Lung (tissue), 16 donors: ENCODE measurements around the gene GSTK1. TPM values are rescaled to one million over a fixed set of nuclear protein-coding genes. Genes with fewer than 3 reads are reported as not detected.
"Not testable (repeated sequence)": the region's sequence is repeated elsewhere in the genome, so short reads cannot be mapped to it uniquely, and the experiment has no call there.

Experiments
- ATAC-seq: fragments of 200-7000 bp; cut with Tn5 transposase; one replicate; pipeline ENCODE4 v1.9.1; 2020; ENCODE audit warnings: moderate number of reproducible peaks; ENCODE audit not compliant: insufficient read depth, low FRiP score
- DNase-seq, 3 donors: peaks; one replicate each; pipeline ENCODE4 v3.0.0-alpha.2; 2013 to 2017
- H3K27ac ChIP-seq, 2 donors: one replicate each; pipeline ENCODE4 v1.5.1; 2013; ENCODE audit warnings: mild to moderate bottlenecking in 2 of 2, moderate library complexity in 2 of 2, control low read depth in 1 of 2, inconsistent platforms in 1 of 2, low read depth in 1 of 2, low read length in 1 of 2
- H3K27me3 ChIP-seq, 3 donors: one replicate each; pipeline ENCODE4 v1.5.1; 2013; ENCODE audit warnings: low read length in 2 of 3; ENCODE audit not compliant: control insufficient read depth in 3 of 3, insufficient read depth in 3 of 3
- H3K36me3 ChIP-seq, 4 donors: one replicate each; pipeline ENCODE4 v1.5.1; 2013; ENCODE audit warnings: low read length in 4 of 4, mild to moderate bottlenecking in 1 of 4, moderate library complexity in 1 of 4; ENCODE audit not compliant: control insufficient read depth in 4 of 4, insufficient read depth in 4 of 4
- H3K4me1 ChIP-seq, 5 donors: one replicate each; pipeline ENCODE4 v1.5.1; 2013; ENCODE audit warnings: low read length in 5 of 5, mild to moderate bottlenecking in 2 of 5, moderate library complexity in 1 of 5; ENCODE audit not compliant: control insufficient read depth in 5 of 5, insufficient read depth in 5 of 5
- H3K4me3 ChIP-seq: one replicate; pipeline ENCODE4 v1.5.1; 2013; ENCODE audit warnings: mild to moderate bottlenecking, control low read depth, moderate library complexity
- H3K9ac ChIP-seq, 2 donors: one replicate each; pipeline ENCODE4 v1.5.1; 2013; ENCODE audit warnings: low read length in 2 of 2, control low read depth in 1 of 2; ENCODE audit not compliant: insufficient read depth in 1 of 2
- H3K9me3 ChIP-seq, 4 donors: one replicate each; pipeline ENCODE4 v1.5.1; 2013; ENCODE audit warnings: low read length in 3 of 4, mild to moderate bottlenecking in 1 of 4, moderate library complexity in 1 of 4; ENCODE audit not compliant: control insufficient read depth in 4 of 4, insufficient read depth in 3 of 4
- WGBS, 2 donors: extraction: QIAGEN DNeasy Blood & Tissue Kit; methylation state at CpG; one replicate each; pipeline ENCODE4 v1.1.7; 2013; 5-methylcytosine and 5-hydroxymethylcytosine counted together
- long read RNA-seq, 5 donors: transcript quantifications; one replicate each; lab custom pipeline, GENCODE V29; 2026
- polyA plus RNA-seq, 2 donors: library from polyadenylated mRNA; stranded (reverse); fragments of 200-250 nt; gene quantifications; one replicate each; pipeline ENCODE4 v1.2.1, GENCODE V29; 2013
- total RNA-seq, 2 donors: library from RNA; depleted of rRNA in 1 of 2; stranded (reverse); fragments of >200 nt in 1 of 2; gene quantifications; one replicate each; pipeline ENCODE4 v1.2.1, GENCODE V29; 2014 to 2021
- TF ChIP-seq, protein P1 (sequence below): IDR thresholded peaks from 2 replicates; pipeline ENCODE4 v1.5.1; 2012; ENCODE audit warnings: mild to moderate bottlenecking; ENCODE audit errors: control extremely low read depth, extremely low read depth
- donor health status: control.
- donor health status: control.
- donor health status: Bipolar disorder and iron deficiency.
- donor health status: healthy.
- donor health status: DM: yes; HTN: yes; CAD: no.

The GSTK1 gene
- total RNA-seq (100 to 1,000 TPM; 110 to 130 TPM), polyA plus RNA-seq (100 to 1,000 TPM; 119 TPM)
- long read RNA-seq, donor 1, transcript GSTK1-207 (7 exons, 1,185 nt), result minor isoform, 8 of 71 reads
- long read RNA-seq, donor 1, transcript GSTK1-201 (8 exons, 1,044 nt), result major isoform, 45 of 71 reads
- long read RNA-seq, donor 1, partial matches to known transcripts, result 16 of 71 reads
- long read RNA-seq, donor 1, other reads (novel, unspliced or antisense), result 0 of 71 reads
- long read RNA-seq, donor 2, transcript GSTK1-201 (8 exons, 1,044 nt), result major isoform, 12 of 40 reads
- long read RNA-seq, donor 2, partial matches to known transcripts, result 24 of 40 reads
- long read RNA-seq, donor 2, other reads (novel, unspliced or antisense), result 0 of 40 reads
- long read RNA-seq, donor 3, transcript GSTK1-201 (8 exons, 1,044 nt), result major isoform, 18 of 56 reads
- long read RNA-seq, donor 3, partial matches to known transcripts, result 32 of 56 reads
- long read RNA-seq, donor 3, other reads (novel, unspliced or antisense), result 0 of 56 reads
- long read RNA-seq, donor 4, transcript GSTK1-201 (8 exons, 1,044 nt), result major isoform, 10 of 52 reads
- long read RNA-seq, donor 4, transcript GSTK1-207 (7 exons, 1,185 nt), result minor isoform, 5 of 52 reads
- long read RNA-seq, donor 4, partial matches to known transcripts, result 37 of 52 reads
- long read RNA-seq, donor 4, other reads (novel, unspliced or antisense), result 0 of 52 reads
- long read RNA-seq, donor 5, transcript GSTK1-201 (8 exons, 1,044 nt), result major isoform, 40 of 54 reads
- long read RNA-seq, donor 5, transcript GSTK1-207 (7 exons, 1,185 nt), result minor isoform, 7 of 54 reads
- long read RNA-seq, donor 5, partial matches to known transcripts, result 0 of 54 reads
- long read RNA-seq, donor 5, other reads (novel, unspliced or antisense), result 0 of 54 reads

DNA sequence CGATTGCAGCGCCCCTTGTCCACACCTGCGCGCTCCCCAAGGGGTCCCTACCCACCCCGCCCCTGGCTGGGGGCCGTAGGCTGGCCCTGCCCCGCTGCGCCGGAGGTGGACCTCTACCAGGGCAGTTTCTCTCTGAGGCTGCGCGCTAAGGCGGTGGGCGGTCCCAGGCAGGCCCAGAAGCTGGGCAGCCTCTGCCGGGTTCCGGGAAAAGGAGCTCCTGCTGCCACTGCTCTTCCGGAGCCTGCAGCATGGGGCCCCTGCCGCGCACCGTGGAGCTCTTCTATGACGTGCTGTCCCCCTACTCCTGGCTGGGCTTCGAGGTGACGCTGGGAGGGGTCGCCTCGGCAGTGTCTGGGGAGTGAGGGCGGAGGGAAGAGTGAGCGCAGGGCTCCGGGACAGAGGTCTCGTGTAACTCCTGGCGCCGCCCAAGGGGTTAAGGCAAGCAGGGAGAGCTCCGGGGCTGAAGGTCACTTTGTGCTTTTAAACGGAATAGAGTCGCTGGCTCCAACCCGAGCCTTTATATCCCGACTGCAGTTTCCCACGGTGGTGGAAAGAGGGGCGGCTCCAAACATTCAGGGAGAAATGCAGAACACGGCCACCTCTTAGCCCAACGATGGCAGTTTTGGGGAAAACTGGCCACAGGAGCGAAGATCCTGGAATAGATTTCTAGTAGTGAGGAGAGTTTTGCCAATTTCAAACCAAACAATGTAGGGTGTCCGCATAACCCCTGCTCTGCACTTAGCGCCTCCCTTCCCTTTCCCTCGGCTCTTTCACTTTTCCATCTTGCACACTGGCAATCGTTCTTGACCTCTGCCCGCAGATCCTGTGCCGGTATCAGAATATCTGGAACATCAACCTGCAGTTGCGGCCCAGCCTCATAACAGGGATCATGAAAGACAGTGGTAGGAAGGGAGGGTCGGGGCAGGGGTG, at the start of gene GSTK1:
GSTK1 (plus strand) TSS at position 176 of the 930 bp plus-strand sequence; CDS start at position 249, 73 bp downstream.
- peak within 1 kb of the TSS; percentile 96 to 97 for H3K27ac ChIP-seq
- H3K4me3 ChIP-seq, result peak within 1 kb of the TSS; percentile 97
- DNase-seq (peak; percentile 85 to 87 (median 85)), ATAC-seq (peak; percentile 95)
- H3K9me3 ChIP-seq, result peaks cover 0 to 2% (median 0%) of the 10 kb centered on the region in 4 donors
- no peaks in the 10 kb centered on the region for H3K27me3 ChIP-seq
- TF ChIP-seq, protein P1, sequence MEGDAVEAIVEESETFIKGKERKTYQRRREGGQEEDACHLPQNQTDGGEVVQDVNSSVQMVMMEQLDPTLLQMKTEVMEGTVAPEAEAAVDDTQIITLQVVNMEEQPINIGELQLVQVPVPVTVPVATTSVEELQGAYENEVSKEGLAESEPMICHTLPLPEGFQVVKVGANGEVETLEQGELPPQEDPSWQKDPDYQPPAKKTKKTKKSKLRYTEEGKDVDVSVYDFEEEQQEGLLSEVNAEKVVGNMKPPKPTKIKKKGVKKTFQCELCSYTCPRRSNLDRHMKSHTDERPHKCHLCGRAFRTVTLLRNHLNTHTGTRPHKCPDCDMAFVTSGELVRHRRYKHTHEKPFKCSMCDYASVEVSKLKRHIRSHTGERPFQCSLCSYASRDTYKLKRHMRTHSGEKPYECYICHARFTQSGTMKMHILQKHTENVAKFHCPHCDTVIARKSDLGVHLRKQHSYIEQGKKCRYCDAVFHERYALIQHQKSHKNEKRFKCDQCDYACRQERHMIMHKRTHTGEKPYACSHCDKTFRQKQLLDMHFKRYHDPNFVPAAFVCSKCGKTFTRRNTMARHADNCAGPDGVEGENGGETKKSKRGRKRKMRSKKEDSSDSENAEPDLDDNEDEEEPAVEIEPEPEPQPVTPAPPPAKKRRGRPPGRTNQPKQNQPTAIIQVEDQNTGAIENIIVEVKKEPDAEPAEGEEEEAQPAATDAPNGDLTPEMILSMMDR, result no peak
- peaks cover 0 to 9% (median 4%) of the 10 kb centered on the region in 5 donors for H3K4me1 ChIP-seq
- WGBS, 2 donors, result 1 to 2% methylated on average over 48 of the region's 48 CpGs
- H3K36me3 ChIP-seq, result peaks cover 4 to 19% (median 11%) of the 10 kb centered on the region in 4 donors
- H3K9ac ChIP-seq, result peak within 1 kb of the TSS; percentile 51 to 78

DNA sequence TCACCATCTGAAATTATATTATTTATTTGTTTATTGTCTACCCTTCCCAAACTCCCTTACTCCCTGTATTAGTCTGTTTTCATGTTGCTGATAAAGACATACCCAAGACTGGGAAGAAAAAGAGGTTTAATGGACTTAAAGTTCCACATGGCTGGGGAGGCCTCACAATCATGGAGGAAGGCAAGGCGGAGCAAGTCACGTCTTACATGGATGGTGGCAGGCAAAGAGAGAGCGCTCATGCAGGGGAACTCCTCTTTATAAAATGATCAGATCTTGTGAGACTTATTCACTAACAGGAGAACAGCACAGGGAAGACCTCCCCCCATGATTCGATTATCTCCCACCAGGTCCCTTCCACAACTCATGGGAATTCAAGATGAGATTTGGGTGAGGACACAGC, 49.8 kb upstream of the GSTK1 start:
- 96 to 97% methylated on average over 4 of the region's 4 CpGs for WGBS, 2 donors

DNA sequence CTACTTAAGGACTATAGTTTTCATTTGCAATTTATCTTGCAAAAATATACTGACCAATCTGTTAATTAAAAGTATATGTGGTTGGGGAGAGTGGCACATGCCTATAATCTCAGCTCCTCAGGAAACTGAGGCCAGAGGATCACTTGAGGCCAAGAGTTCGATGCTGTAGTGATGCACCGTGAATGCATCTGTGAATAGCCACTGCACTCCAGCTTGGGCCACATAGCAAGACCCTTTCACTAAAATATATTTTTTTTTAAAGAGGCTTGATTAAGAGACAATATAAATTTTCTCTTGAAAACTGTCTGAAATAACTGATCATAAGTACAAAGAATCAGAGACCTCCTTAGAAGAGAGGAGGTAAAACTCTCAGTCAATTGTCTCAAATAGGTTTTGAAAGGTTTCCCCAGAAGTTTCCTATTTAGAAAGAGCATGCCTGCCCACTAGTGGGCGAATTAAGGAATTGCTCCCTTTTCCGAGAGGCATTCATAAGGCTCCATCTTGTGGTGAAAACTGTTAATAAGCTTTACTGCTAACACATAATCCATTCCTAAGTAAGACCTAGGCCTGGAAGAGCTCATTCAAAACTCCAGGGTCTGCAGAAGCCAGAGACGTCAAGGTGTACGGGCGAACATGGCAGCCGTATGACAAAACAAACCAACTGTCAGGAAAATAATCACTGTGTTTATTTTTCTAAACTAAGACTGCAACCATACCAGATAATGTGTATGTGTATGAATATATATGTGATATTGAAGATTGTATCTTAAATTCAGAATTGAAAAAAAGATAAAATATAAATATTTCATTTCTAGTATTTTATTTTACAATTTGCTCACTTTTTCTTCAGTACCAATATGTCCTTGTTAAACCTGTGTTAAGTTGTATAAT, 48.2 kb upstream of the GSTK1 start:
- DNase-seq, result peak; percentile 66 to 90 (median 89)

More for the DNA sequence above, 49.8 kb upstream of the GSTK1 start:
- ATAC-seq, DNase-seq, H3K4me1 ChIP-seq, H3K9me3 ChIP-seq, H3K9ac ChIP-seq, H3K4me3 ChIP-seq, H3K36me3 ChIP-seq, H3K27me3 ChIP-seq, H3K27ac ChIP-seq: not testable (repeated sequence)

More for the DNA sequence above, 48.2 kb upstream of the GSTK1 start:
- WGBS, 2 donors, result 20 to 22% methylated on average over 8 of the region's 8 CpGs
- TF ChIP-seq, protein P1, result peak; percentile 100
- ATAC-seq, result peak; percentile 93
- Histone ChIP-seq H3K9ac (no peak overlapping the region), H3K27ac (no peak overlapping the region), H3K4me1 (no peaks in the 10 kb centered on the region), H3K27me3 (no peaks in the 10 kb centered on the region), H3K36me3 (no peaks in the 10 kb centered on the region), H3K4me3 (no peak overlapping the region), H3K9me3 (no peaks in the 10 kb centered on the region)
